ENCODE results near the gene THBS4. TPM values are rescaled to one million over a fixed set of nuclear protein-coding genes. Genes with fewer than 3 reads are reported as not detected.

Gene THBS4
- polyA plus RNA-seq, 1 of the 3 experiments (the other 2 are of a cell fraction) = 1.1 TPM

DNA sequence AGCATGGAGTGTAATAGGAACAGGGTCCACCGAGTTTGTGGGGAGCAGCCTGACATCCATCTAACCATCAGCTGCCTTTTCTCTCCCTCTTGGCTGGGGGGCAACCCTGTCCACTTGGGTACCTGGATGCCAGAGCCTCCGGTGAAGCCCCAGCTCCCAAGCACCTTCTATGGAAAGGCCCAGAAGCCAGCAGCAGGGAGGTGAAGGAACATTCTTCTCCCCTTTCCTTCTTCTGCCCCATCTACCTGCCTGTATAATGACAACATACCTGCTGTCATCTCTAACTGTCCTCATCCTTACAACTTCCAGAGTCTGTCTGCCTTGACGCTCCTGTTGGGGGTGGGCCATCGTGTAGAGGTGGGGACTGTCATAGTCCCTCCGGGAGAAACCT is 33.1 kb downstream of the THBS4 start:
- H3K4me3 ChIP-seq (ENCODE audit: low read depth in 2 of 2, low read length in 1 of 2) = no peak overlapping the region
- no peaks in the 10 kb centered on the region for H3K36me3 ChIP-seq (replicated peaks in 1 of 2; ENCODE audit: control insufficient read depth in 1 of 2, insufficient read depth in 2 of 2, low read length in 1 of 2)
- DNase-seq = no peak
- WGBS (ENCODE audit: low lambda C conversion rate) = 79% methylated on average over 5 of the region's 5 CpGs
- H3K9me2 ChIP-seq = no peaks in the 10 kb centered on the region
- H3K27ac ChIP-seq (ENCODE audit: low read depth in 2 of 2, low read length in 1 of 2) = no peak overlapping the region
- no peak overlapping the region for H3K9ac ChIP-seq
- H3K79me2 ChIP-seq (ENCODE audit: insufficient read depth) = no peaks in the 10 kb centered on the region
- H3F3A ChIP-seq (replicated peaks; ENCODE audit: insufficient read depth) = no peaks in the 10 kb centered on the region
- ChIA-PET CTCF (interaction anchor here (1.8 kb wide), 1 partner anchor 15 kb away, joined by 7 read pairs; no protein-coding TSS in a partner anchor), POLR2A (no interaction called here)
- no peak overlapping the region for H2AFZ ChIP-seq (ENCODE audit: low read depth)
- no peak overlapping the region for H3K4me2 ChIP-seq
- no peaks in the 10 kb centered on the region for H4K20me1 ChIP-seq (ENCODE audit: insufficient read depth)
- H3K9me3 ChIP-seq = no peaks in the 10 kb centered on the region
- no peaks in the 10 kb centered on the region; a peak in 1 of 4 replicates for H3K4me1 ChIP-seq (ENCODE audit: control insufficient read depth in 1 of 2, insufficient read depth in 2 of 2, low read depth in 1 of 2, low read length in 1 of 2)
- H3K27me3 ChIP-seq (ENCODE audit: insufficient read depth) = no peaks in the 10 kb centered on the region
- no peak for TF ChIP-seq CHD2 (IDR thresholded peaks at IDR 0.05; ENCODE audit: low read length, partially characterized antibody)
- TF ChIP-seq, protein P1, sequence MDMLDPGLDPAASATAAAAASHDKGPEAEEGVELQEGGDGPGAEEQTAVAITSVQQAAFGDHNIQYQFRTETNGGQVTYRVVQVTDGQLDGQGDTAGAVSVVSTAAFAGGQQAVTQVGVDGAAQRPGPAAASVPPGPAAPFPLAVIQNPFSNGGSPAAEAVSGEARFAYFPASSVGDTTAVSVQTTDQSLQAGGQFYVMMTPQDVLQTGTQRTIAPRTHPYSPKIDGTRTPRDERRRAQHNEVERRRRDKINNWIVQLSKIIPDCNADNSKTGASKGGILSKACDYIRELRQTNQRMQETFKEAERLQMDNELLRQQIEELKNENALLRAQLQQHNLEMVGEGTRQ (IDR thresholded peaks at IDR 0.05; ENCODE audit: borderline replicate concordance, low read depth, low read length) = no peak
- no peak for TF ChIP-seq NFIC (IDR thresholded peaks at IDR 0.05; ENCODE audit: borderline replicate concordance)
- no peak for TF ChIP-seq FOSL2 (IDR thresholded peaks at IDR 0.05; ENCODE audit: borderline replicate concordance, low read depth)
- TF ChIP-seq, protein P2, sequence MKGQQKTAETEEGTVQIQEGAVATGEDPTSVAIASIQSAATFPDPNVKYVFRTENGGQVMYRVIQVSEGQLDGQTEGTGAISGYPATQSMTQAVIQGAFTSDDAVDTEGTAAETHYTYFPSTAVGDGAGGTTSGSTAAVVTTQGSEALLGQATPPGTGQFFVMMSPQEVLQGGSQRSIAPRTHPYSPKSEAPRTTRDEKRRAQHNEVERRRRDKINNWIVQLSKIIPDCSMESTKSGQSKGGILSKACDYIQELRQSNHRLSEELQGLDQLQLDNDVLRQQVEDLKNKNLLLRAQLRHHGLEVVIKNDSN (IDR thresholded peaks at IDR 0.05; ENCODE audit: borderline replicate concordance, low read depth) = no peak
- TF ChIP-seq, protein P3, sequence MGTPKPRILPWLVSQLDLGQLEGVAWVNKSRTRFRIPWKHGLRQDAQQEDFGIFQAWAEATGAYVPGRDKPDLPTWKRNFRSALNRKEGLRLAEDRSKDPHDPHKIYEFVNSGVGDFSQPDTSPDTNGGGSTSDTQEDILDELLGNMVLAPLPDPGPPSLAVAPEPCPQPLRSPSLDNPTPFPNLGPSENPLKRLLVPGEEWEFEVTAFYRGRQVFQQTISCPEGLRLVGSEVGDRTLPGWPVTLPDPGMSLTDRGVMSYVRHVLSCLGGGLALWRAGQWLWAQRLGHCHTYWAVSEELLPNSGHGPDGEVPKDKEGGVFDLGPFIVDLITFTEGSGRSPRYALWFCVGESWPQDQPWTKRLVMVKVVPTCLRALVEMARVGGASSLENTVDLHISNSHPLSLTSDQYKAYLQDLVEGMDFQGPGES (IDR thresholded peaks at IDR 0.05; ENCODE audit: low read depth, low read length) = no peak
- TF ChIP-seq TCF12 (IDR thresholded peaks at IDR 0.05) = no peak
- TF ChIP-seq, protein P4, sequence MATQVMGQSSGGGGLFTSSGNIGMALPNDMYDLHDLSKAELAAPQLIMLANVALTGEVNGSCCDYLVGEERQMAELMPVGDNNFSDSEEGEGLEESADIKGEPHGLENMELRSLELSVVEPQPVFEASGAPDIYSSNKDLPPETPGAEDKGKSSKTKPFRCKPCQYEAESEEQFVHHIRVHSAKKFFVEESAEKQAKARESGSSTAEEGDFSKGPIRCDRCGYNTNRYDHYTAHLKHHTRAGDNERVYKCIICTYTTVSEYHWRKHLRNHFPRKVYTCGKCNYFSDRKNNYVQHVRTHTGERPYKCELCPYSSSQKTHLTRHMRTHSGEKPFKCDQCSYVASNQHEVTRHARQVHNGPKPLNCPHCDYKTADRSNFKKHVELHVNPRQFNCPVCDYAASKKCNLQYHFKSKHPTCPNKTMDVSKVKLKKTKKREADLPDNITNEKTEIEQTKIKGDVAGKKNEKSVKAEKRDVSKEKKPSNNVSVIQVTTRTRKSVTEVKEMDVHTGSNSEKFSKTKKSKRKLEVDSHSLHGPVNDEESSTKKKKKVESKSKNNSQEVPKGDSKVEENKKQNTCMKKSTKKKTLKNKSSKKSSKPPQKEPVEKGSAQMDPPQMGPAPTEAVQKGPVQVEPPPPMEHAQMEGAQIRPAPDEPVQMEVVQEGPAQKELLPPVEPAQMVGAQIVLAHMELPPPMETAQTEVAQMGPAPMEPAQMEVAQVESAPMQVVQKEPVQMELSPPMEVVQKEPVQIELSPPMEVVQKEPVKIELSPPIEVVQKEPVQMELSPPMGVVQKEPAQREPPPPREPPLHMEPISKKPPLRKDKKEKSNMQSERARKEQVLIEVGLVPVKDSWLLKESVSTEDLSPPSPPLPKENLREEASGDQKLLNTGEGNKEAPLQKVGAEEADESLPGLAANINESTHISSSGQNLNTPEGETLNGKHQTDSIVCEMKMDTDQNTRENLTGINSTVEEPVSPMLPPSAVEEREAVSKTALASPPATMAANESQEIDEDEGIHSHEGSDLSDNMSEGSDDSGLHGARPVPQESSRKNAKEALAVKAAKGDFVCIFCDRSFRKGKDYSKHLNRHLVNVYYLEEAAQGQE (IDR thresholded peaks at IDR 0.05; ENCODE audit: low read depth, low read length) = no peak

DNA sequence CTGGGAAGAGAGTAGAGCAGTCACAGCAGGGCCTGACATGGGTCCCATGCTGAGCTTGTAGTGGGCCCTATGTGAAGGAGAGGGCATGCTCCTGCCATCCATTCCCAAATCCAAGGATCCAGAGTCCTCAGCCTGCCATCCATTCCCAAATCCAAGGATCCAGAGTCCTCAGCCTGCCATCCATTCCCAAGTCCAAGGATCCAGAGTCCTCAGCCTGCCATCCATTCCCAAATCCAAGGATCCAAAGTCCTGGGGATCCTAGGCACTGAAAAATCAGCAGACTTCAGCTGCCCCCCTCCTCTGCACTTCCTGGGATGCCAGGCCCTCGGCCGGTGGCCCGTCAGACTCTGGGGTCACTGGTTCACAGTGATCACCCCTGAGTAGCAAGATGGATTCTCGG is 33.6 kb downstream of the THBS4 start:
- H2AFZ ChIP-seq (ENCODE audit: low read depth) = no peak overlapping the region
- no peaks in the 10 kb centered on the region; a peak in 1 of 4 replicates for H3K4me1 ChIP-seq (ENCODE audit: control insufficient read depth in 1 of 2, insufficient read depth in 2 of 2, low read depth in 1 of 2, low read length in 1 of 2)
- ChIA-PET CTCF (interaction anchor here (1.8 kb wide), 1 partner anchor 14 kb away, joined by 7 read pairs; no protein-coding TSS in a partner anchor), POLR2A (no interaction called here)
- no peaks in the 10 kb centered on the region for H3K36me3 ChIP-seq (replicated peaks in 1 of 2; ENCODE audit: control insufficient read depth in 1 of 2, insufficient read depth in 2 of 2, low read length in 1 of 2)
- H3K79me2 ChIP-seq (ENCODE audit: insufficient read depth) = no peaks in the 10 kb centered on the region
- TF ChIP-seq SMC3 (IDR thresholded peaks at IDR 0.05; ENCODE audit: low read depth, low read length) (no peak), YY1 (IDR thresholded peaks at IDR 0.05; ENCODE audit: low read depth) (no peak), RCOR1 (IDR thresholded peaks at IDR 0.05; ENCODE audit: low read length) (no peak), MEF2A (IDR thresholded peaks at IDR 0.05; ENCODE audit: borderline replicate concordance, low read depth) (no peak), RAD21 (IDR thresholded peaks at IDR 0.05; ENCODE audit: low read length) (no peak), FOXJ3 (CRISPR knock-in tag; IDR thresholded peaks at IDR 0.05) (no peak), NRF1 (IDR thresholded peaks at IDR 0.05; ENCODE audit: low read depth, low read length) (no peak)
- TF ChIP-seq, protein P5, sequence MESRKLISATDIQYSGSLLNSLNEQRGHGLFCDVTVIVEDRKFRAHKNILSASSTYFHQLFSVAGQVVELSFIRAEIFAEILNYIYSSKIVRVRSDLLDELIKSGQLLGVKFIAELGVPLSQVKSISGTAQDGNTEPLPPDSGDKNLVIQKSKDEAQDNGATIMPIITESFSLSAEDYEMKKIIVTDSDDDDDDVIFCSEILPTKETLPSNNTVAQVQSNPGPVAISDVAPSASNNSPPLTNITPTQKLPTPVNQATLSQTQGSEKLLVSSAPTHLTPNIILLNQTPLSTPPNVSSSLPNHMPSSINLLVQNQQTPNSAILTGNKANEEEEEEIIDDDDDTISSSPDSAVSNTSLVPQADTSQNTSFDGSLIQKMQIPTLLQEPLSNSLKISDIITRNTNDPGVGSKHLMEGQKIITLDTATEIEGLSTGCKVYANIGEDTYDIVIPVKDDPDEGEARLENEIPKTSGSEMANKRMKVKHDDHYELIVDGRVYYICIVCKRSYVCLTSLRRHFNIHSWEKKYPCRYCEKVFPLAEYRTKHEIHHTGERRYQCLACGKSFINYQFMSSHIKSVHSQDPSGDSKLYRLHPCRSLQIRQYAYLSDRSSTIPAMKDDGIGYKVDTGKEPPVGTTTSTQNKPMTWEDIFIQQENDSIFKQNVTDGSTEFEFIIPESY (IDR thresholded peaks at IDR 0.05; ENCODE audit: borderline replicate concordance, low read depth) = no peak
- TF ChIP-seq, protein P6, sequence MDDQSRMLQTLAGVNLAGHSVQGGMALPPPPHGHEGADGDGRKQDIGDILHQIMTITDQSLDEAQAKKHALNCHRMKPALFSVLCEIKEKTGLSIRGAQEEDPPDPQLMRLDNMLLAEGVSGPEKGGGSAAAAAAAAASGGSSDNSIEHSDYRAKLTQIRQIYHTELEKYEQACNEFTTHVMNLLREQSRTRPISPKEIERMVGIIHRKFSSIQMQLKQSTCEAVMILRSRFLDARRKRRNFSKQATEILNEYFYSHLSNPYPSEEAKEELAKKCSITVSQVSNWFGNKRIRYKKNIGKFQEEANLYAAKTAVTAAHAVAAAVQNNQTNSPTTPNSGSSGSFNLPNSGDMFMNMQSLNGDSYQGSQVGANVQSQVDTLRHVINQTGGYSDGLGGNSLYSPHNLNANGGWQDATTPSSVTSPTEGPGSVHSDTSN (IDR thresholded peaks at IDR 0.05) = no peak
- TF ChIP-seq, protein P1 (IDR thresholded peaks at IDR 0.05; ENCODE audit: borderline replicate concordance, low read depth, low read length) = no peak
- H3K9me3 ChIP-seq = no peaks in the 10 kb centered on the region
- H3K9ac ChIP-seq = no peak overlapping the region
- H3F3A ChIP-seq (replicated peaks; ENCODE audit: insufficient read depth) = no peaks in the 10 kb centered on the region
- no peaks in the 10 kb centered on the region for H4K20me1 ChIP-seq (ENCODE audit: insufficient read depth)
- no peak overlapping the region for H3K27ac ChIP-seq (ENCODE audit: low read depth in 2 of 2, low read length in 1 of 2)
- DNase-seq = no peak
- H3K4me2 ChIP-seq = no peak overlapping the region
- no peaks in the 10 kb centered on the region for H3K9me2 ChIP-seq
- H3K27me3 ChIP-seq (ENCODE audit: insufficient read depth) = no peaks in the 10 kb centered on the region
- WGBS (ENCODE audit: low lambda C conversion rate) = 77% methylated on average over 4 of the region's 4 CpGs
- no peak overlapping the region for H3K4me3 ChIP-seq (ENCODE audit: low read depth in 2 of 2, low read length in 1 of 2)

Data from SK-N-SH (cell line).